ENCODE measurements around the gene TNN. TPM values are rescaled to one million over a fixed set of nuclear protein-coding genes. Genes with fewer than 3 reads are reported as not detected.

The TNN gene
- total RNA-seq, 1 experiment from 2014 or later, result 0.11 TPM

GRCh38 chr1:175137369-175137768, 69.7 kb downstream of the TNN start:
- Histone ChIP-seq H3K4me2 (ENCODE audit: insufficient read depth, insufficient read length, low read length) (no peak overlapping the region), H4K5ac (ENCODE audit: insufficient read length, low read depth, low read length) (no peak overlapping the region), H2BK120ac (ENCODE audit: low read depth, low read length, poor library complexity, severe bottlenecking) (no peak overlapping the region), H3K27ac (ENCODE audit: insufficient read length, low read depth, low read length) (no peak overlapping the region), H3K79me1 (ENCODE audit: insufficient read depth, low read depth, low read length, poor library complexity, severe bottlenecking) (no peaks in the 10 kb centered on the region), H3K79me2 (ENCODE audit: insufficient read depth, low read length) (no peaks in the 10 kb centered on the region), H2BK20ac (ENCODE audit: low read depth, low read length, poor library complexity, severe bottlenecking) (no peak overlapping the region), H4K20me1 (ENCODE audit: control insufficient read depth, insufficient read depth, insufficient read length) (no peaks in the 10 kb centered on the region), H3K56ac (ENCODE audit: insufficient read length, low read depth, low read length) (no peak overlapping the region), H2AFZ (ENCODE audit: low read length) (no peak overlapping the region), H3K14ac (ENCODE audit: insufficient read depth, low read length) (no peak overlapping the region), H2BK12ac (ENCODE audit: insufficient read length, low read depth, low read length) (no peak overlapping the region), H3K4ac (ENCODE audit: low read depth, low read length) (no peak overlapping the region), H2BK15ac (ENCODE audit: low read depth, low read length) (no peak overlapping the region), H3K9me3 (ENCODE audit: control insufficient read depth, low read depth, low read length) (no peaks in the 10 kb centered on the region), H4K91ac (ENCODE audit: insufficient read length, low read depth, low read length) (no peak overlapping the region), H3K23ac (ENCODE audit: insufficient read length, low read depth, low read length) (no peak overlapping the region), H3K23me2 (ENCODE audit: insufficient read length, low read depth, low read length, poor library complexity, severe bottlenecking) (no peaks in the 10 kb centered on the region), H4K8ac (replicated peaks; ENCODE audit: insufficient read length, low read depth, low read length) (no peak overlapping the region), H3K4me1 (ENCODE audit: insufficient read depth, low read length) (0 out of 2 replicates have a peak, but pooled peaks cover 2% of the 10 kb centered on the region), H3K9ac (ENCODE audit: extremely low read depth, insufficient read length, low read length) (no peak overlapping the region), H2BK5ac (ENCODE audit: insufficient read length, low read length) (no peak overlapping the region), H3T11ph (ENCODE audit: low read length) (no peak overlapping the region), H3K27me3 (ENCODE audit: insufficient read depth, low read length) (0 out of 2 replicates have a peak, but pooled peaks cover 2% of the 10 kb centered on the region), H2AK5ac (ENCODE audit: insufficient read length, low read length) (no peak overlapping the region), H3K18ac (ENCODE audit: insufficient read length, low read depth, low read length) (no peak overlapping the region)
- H3K36me3 Mint-ChIP-seq (ENCODE audit: insufficient read depth in 1 of 3, low read depth in 3 of 3), result peaks cover 0 to 3% (median 0%) of the 10 kb centered on the region in 3 experiments; a peak in 2 of 7 replicates
- peaks cover 9 to 12% of the 10 kb centered on the region in 2 experiments for H3K4me1 Mint-ChIP-seq
- no peak for DNase-seq
- TF ChIP-seq CTCF (conservative IDR thresholded peaks at IDR 0.05), result no peak
- WGBS (ENCODE audit: extremely low coverage, insufficient read length, low lambda C conversion rate), result no CpG with 5 or more reads among the region's 1 CpG
- H3K4me3 Mint-ChIP-seq, result no peak overlapping the region
- H3K27ac Mint-ChIP-seq, result no peak overlapping the region
- peaks cover 3% of the 10 kb centered on the region for H3K27me3 Mint-ChIP-seq (ENCODE audit: low read depth)
- peaks cover 0 to 2% of the 10 kb centered on the region in 2 experiments; a peak in 1 of 5 replicates for H3K9me3 Mint-ChIP-seq
